PFSK-1 (cell line): ENCODE data around the gene PSME1.

Experiments
- FOXP2 ChIP-seq: optimal IDR thresholded peaks from 2 replicates; pipeline ENCODE3; 2011; ENCODE audit warnings: borderline replicate concordance, control low read depth, inconsistent platforms; ENCODE audit not compliant: insufficient read depth; ENCODE audit errors: extremely low read length, extremely low read depth
- POLR2AphosphoS5 ChIP-seq: IDR thresholded peaks from 2 replicates; pipeline ENCODE4 v1.6.1; 2012; ENCODE audit warnings: low read depth, mild to moderate bottlenecking, control low read depth, low read length, moderate library complexity
- SIN3A ChIP-seq: IDR thresholded peaks from 2 replicates; pipeline ENCODE4 v1.6.1; 2012; ENCODE audit warnings: mild to moderate bottlenecking, low read length, moderate library complexity, borderline replicate concordance; ENCODE audit not compliant: insufficient read depth
- TAF1 ChIP-seq: IDR thresholded peaks from 2 replicates; pipeline ENCODE4 v1.6.1; 2012; ENCODE audit warnings: low read length, control low read depth, borderline replicate concordance; ENCODE audit not compliant: insufficient read depth
- TF ChIP-seq, protein P1 (sequence below), 2 experiments: IDR thresholded peaks; 2 replicates each; pipeline versions ENCODE4 v1.6.1 to v1.8.0; 2011 to 2012; ENCODE audit warnings: low read depth in 2 of 2, low read length in 2 of 2, control low read depth in 1 of 2, inconsistent platforms in 1 of 2, mild to moderate bottlenecking in 1 of 2, moderate library complexity in 1 of 2; ENCODE audit not compliant: insufficient read depth in 1 of 2

The PSME1 gene

DNA sequence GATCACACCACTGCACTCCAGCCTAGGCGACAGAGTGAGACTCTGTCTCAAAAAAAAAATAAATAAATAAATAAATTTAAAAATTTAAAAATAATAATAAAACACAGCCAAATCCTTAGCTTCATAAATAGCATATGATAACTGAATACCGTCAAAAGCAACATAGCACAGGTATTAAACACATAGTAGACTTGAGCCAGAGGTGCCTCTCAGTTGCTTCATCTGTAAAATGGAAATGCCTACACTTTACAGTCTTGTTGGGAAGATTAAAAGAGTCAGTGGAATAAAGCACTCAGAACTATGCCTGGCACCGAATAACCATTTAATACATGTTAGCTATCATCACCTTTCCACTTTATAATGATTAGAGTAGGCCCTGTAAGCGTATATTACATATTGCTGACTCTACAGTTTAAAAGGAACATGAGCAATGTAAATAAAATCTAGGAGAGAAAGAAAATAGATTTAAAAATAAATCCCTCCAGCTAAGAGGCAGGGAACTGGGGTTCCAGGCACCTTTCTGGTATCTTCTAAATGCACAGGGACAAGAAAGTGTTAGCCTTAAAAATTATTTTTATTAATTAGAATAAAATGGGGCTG, 29.2 kb upstream of the PSME1 start:
- TF ChIP-seq POLR2AphosphoS5 (no peak), FOXP2 (no peak)

DNA sequence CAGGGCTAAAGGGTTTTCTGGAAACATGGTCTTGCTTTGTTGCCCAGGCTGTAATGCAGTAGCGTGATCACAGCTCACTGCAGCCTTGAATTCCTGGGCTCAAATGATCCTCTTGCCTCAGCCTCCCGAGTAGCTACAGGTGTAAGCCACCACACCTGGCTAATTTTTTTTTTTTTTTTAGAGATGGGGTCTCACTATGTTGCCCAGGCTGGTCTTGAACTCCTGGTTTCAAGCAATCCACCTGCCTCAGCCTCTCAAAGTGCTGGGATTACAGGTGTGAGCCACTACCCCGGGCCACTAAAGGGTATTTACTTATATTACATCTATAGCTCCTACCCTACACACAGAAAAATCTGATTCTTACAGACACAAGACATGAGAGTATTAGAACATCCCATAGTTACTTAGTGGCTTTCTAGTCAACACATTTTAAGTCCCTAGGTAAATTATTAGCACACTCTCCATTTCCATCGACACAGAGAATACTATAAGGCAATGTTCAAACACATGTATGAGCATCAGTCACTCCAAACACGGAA, 27.6 kb upstream of the PSME1 start:
- TF ChIP-seq, protein P1, sequence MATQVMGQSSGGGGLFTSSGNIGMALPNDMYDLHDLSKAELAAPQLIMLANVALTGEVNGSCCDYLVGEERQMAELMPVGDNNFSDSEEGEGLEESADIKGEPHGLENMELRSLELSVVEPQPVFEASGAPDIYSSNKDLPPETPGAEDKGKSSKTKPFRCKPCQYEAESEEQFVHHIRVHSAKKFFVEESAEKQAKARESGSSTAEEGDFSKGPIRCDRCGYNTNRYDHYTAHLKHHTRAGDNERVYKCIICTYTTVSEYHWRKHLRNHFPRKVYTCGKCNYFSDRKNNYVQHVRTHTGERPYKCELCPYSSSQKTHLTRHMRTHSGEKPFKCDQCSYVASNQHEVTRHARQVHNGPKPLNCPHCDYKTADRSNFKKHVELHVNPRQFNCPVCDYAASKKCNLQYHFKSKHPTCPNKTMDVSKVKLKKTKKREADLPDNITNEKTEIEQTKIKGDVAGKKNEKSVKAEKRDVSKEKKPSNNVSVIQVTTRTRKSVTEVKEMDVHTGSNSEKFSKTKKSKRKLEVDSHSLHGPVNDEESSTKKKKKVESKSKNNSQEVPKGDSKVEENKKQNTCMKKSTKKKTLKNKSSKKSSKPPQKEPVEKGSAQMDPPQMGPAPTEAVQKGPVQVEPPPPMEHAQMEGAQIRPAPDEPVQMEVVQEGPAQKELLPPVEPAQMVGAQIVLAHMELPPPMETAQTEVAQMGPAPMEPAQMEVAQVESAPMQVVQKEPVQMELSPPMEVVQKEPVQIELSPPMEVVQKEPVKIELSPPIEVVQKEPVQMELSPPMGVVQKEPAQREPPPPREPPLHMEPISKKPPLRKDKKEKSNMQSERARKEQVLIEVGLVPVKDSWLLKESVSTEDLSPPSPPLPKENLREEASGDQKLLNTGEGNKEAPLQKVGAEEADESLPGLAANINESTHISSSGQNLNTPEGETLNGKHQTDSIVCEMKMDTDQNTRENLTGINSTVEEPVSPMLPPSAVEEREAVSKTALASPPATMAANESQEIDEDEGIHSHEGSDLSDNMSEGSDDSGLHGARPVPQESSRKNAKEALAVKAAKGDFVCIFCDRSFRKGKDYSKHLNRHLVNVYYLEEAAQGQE (IDR thresholded peaks at IDR 0.05; ENCODE audit: insufficient read depth in 1 of 2, low read depth in 2 of 2, low read length in 2 of 2): no peak
- TF ChIP-seq FOXP2 (no peak), TAF1 (no peak), SIN3A (no peak), POLR2AphosphoS5 (no peak)

DNA sequence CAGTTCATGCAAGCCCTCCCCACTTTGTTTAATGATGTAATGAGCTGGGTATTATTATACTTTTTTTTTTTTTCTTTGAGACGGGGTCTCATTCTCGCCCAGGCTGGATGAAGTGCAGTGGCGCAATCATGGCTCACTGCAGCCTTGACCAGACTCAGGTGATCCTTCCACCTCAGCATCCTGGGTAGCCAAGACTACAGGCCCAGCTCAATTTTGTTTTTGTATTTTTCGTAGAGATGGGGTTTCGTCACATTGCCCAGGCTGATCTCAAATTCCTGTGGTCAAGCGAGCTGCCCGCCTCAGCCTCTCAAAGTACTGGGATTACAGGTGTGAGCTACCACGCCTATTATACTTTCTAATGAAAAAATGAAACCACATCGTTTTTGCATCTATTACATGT, 25.9 kb upstream of the PSME1 start:
- TF ChIP-seq TAF1 (no peak), FOXP2 (no peak), SIN3A (no peak), POLR2AphosphoS5 (no peak)

DNA sequence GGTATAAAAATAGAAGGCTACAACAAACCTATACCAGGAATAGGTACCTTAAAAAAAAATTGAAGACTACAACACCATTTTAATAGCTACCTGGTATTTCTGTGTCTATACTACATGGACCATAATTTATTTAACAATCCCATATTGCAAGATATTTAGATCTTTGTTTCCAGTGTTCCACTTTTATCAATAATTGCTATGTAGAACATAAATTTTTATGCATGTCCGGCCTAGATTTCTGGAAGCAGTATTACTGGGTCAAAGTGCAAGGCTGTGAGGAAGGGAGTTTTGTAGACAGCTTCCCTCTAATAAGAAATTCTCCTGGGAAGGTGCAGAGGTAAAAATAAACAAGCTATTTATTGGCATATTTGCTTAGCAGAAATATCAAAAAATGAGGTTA, 25.5 kb upstream of the PSME1 start:
- no peak for TF ChIP-seq SIN3A
- TF ChIP-seq FOXP2: no peak
- TF ChIP-seq TAF1: no peak
- TF ChIP-seq POLR2AphosphoS5: no peak
- TF ChIP-seq, protein P1 (IDR thresholded peaks at IDR 0.05; ENCODE audit: insufficient read depth in 1 of 2, low read depth in 2 of 2, low read length in 2 of 2): no peak

DNA sequence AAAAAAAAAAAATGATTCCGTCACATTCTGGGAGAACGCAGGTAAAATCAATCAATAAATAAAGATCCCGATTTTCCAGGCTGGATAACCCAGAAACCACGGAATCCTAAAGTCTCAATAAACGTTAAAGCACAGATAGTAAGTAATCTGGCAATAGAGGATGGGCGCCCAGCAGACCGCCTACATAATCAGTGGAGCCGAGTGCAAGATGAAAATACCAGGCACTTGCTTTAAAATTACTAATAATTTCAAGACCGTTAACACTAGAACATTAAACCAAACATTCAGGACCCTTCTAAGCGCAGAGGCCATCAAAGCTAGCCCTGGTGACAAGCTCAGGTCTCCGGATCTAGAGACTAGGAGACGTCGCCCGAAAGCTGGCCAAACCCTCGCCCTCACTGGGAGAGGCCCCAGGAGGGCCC, 22.6 kb upstream of the PSME1 start:
- no peak for TF ChIP-seq SIN3A
- no peak for TF ChIP-seq FOXP2
- no peak for TF ChIP-seq POLR2AphosphoS5
- TF ChIP-seq TAF1: no peak
- TF ChIP-seq, protein P1 (IDR thresholded peaks at IDR 0.05; ENCODE audit: insufficient read depth in 1 of 2, low read depth in 2 of 2, low read length in 2 of 2): no peak

DNA sequence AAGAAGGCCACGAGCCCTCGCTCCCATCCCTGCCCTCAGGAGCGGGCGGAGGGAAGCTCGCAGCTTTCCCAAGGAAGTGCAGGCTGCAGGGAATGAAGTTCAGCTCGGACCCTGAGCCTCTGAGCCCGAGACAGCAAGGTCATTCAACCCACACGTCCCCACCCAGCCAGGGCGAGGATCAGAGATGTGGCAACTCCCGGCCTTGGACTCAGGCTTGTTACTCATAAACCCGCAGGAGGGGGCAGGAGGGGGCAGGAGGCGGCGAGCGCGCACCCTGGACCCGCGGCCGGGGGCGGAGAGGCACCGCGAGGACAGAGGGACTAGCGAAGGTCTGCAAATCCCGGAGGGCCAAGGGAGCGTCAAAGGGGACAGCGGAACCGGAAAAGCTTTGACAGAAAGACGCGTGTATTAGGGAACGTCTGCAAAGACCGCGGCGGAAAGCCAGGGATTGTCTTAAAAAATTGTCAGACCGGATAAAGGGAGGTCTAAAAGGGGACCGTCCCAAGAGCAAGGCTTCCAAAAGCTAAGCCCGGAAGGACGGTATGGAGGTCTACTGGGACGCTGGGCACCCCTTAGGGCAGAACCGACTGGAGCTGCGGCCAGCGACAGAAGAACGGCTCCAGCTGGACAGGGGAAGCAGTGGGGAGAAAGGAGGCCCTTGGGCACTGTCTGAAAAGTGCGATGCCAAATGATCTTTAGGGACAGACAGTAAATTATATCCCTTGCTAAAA, 22.0 kb upstream of the PSME1 start:
- TF ChIP-seq FOXP2 (no peak), SIN3A (peak; percentile 64; the same call in 1 of the 2 replicates), TAF1 (peak; percentile 48; the same call in 1 of the 2 replicates), POLR2AphosphoS5 (peak; percentile 65)
